ENCODE data around the gene DCLK2.

DNA sequence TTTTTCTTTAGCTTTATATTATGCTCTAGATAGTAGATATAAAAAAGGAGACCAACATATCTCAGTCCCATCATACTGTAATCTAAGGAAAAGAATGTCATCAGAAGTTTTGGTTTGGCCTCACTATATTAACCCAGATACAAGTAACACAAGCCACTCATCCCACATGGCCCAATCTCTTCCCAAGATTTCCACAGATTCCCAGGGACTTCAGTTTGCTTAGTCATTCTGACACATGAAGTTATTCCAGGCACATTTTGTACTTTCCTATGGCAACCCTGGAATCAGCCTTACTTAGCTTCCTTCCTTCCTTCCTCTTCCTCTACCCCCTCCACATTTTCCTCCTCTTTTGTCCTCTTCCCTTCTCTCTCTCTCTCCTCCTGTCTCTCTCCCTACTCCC is 21.7 kb upstream of the DCLK2 start:
- TF ChIP-seq, protein P1, sequence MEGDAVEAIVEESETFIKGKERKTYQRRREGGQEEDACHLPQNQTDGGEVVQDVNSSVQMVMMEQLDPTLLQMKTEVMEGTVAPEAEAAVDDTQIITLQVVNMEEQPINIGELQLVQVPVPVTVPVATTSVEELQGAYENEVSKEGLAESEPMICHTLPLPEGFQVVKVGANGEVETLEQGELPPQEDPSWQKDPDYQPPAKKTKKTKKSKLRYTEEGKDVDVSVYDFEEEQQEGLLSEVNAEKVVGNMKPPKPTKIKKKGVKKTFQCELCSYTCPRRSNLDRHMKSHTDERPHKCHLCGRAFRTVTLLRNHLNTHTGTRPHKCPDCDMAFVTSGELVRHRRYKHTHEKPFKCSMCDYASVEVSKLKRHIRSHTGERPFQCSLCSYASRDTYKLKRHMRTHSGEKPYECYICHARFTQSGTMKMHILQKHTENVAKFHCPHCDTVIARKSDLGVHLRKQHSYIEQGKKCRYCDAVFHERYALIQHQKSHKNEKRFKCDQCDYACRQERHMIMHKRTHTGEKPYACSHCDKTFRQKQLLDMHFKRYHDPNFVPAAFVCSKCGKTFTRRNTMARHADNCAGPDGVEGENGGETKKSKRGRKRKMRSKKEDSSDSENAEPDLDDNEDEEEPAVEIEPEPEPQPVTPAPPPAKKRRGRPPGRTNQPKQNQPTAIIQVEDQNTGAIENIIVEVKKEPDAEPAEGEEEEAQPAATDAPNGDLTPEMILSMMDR (conservative IDR thresholded peaks at IDR 0.05; ENCODE audit: low read depth, low read length), result no peak
- no peak for TF ChIP-seq RAD21 (IDR thresholded peaks at IDR 0.05; ENCODE audit: low read length)
- TF ChIP-seq, protein P2, sequence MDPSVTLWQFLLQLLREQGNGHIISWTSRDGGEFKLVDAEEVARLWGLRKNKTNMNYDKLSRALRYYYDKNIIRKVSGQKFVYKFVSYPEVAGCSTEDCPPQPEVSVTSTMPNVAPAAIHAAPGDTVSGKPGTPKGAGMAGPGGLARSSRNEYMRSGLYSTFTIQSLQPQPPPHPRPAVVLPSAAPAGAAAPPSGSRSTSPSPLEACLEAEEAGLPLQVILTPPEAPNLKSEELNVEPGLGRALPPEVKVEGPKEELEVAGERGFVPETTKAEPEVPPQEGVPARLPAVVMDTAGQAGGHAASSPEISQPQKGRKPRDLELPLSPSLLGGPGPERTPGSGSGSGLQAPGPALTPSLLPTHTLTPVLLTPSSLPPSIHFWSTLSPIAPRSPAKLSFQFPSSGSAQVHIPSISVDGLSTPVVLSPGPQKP (IDR thresholded peaks at IDR 0.05; ENCODE audit: borderline replicate concordance, low read depth, low read length), result no peak

All from IMR-90 (cell line).